Activated CD4-positive, alpha-beta T cell treated with anti-CD3 and anti-CD28 coated beads for 36 hours (primary cell): Measurements from ENCODE around the gene LUZP2. TPM values are rescaled to one million over a fixed set of nuclear protein-coding genes. Genes with fewer than 3 reads are reported as not detected.
"Not testable (repeated sequence)": the region's sequence is repeated elsewhere in the genome, so short reads cannot be mapped to it uniquely, and the experiment has no call there.

Experiments used
- ATAC-seq: fragments of 200-7000 bp; cut with Tn5 transposase; one replicate; pipeline ENCODE4 v1.10.0; 2021; ENCODE audit warnings: mild to moderate bottlenecking, moderate library complexity
- CTCF ChIA-PET: fragments of 350-600 bp; sonication (Branson Sonifier 250); formaldehyde crosslinking; loops from one replicate; lab custom pipeline; 2021; ENCODE audit warnings: antibody characterized with exemption; lab: Charles Lee
- POLR2A ChIA-PET: fragments of 350-600 bp; sonication (Branson Sonifier 250); formaldehyde crosslinking; loops from one replicate; lab custom pipeline; 2021; ENCODE audit warnings: antibody characterized with exemption, inconsistent platforms; lab: Charles Lee
- DNase-seq: peaks from one replicate; pipeline ENCODE4 v3.0.0-alpha.2; 2020
- H3K27ac Mint-ChIP-seq: one replicate; pipeline ENCODE4 v1.8.0; 2021; ENCODE audit warnings: mixed read lengths
- H3K27me3 Mint-ChIP-seq: one replicate; pipeline ENCODE4 v1.8.0; 2021; ENCODE audit warnings: mixed read lengths
- H3K36me3 Mint-ChIP-seq: one replicate; pipeline ENCODE4 v1.8.0; 2021; ENCODE audit warnings: low read depth, mixed read lengths
- H3K4me1 Mint-ChIP-seq: one replicate; pipeline ENCODE4 v1.8.0; 2021; ENCODE audit warnings: mixed read lengths
- H3K4me3 Mint-ChIP-seq: one replicate; pipeline ENCODE4 v1.8.0; 2021; ENCODE audit warnings: mild to moderate bottlenecking, moderate library complexity, mixed read lengths
- H3K9me3 Mint-ChIP-seq: one replicate; pipeline ENCODE4 v1.8.0; 2021; ENCODE audit warnings: low read depth, mixed read lengths
- intact Hi-C, 2 experiments: fragments of 100-400 bp; cut with DNase I in 1 of 2; cut with micrococcal nuclease in 1 of 2; formaldehyde crosslinking; loops; one replicate each; pipeline versions ENCODE4 v1.14.2 to v1.15.1; 2022 to 2024; cut with DNase I, micrococcal nuclease
- total RNA-seq, 2 experiments: library from RNA; stranded (reverse); gene quantifications; one replicate each; pipeline ENCODE4 v1.2.3, GENCODE V29; 2021

The LUZP2 gene
- total RNA-seq, 2 experiments from 2014 or later, result not detected

DNA sequence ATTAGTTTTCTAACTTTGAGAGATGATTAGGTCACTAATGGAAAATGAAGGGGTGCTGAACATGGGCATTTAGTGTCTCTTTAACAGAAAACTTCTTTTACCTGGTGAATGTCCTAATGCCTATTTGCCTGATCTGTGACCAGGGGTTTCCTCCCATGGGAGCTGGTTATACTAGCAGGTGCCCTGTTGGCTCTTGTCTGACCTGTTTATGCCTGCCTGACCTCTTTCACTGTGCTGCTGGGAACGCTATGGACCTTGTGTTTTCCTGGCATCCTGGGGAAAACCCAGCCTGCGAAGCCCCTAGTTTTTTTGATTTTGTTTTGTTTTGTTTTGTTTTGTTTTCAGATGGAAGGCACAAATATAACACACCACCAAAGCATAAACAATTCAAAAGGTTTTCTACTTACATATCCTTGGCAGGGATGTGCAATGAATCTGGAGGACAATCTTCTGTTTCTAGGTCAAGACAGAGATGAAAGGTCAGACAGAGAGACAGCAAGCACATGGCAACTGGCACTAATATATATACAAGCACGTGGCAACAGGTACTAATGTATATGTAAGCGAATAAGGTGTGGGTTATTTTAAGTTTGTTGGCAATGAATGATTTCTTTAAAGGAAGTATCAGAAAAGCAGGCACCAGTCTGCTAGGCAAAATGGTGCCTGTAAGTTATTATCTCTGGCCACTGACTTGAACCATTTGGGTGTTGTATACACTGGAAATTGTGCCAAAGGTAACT, 390.2 kb downstream of the LUZP2 start:
- no peaks in the 10 kb centered on the region for H3K36me3 Mint-ChIP-seq
- intact Hi-C loops, result no loop called here
- peaks cover 4% of the 10 kb centered on the region for H3K9me3 Mint-ChIP-seq
- no peak for DNase-seq
- ChIA-PET POLR2A (no interaction called here), CTCF (no interaction called here)
- no peak for ATAC-seq
- H3K4me3 Mint-ChIP-seq, result no peak overlapping the region
- H3K27ac Mint-ChIP-seq, result no peak overlapping the region
- no peaks in the 10 kb centered on the region for H3K27me3 Mint-ChIP-seq
- no peaks in the 10 kb centered on the region for H3K4me1 Mint-ChIP-seq

DNA sequence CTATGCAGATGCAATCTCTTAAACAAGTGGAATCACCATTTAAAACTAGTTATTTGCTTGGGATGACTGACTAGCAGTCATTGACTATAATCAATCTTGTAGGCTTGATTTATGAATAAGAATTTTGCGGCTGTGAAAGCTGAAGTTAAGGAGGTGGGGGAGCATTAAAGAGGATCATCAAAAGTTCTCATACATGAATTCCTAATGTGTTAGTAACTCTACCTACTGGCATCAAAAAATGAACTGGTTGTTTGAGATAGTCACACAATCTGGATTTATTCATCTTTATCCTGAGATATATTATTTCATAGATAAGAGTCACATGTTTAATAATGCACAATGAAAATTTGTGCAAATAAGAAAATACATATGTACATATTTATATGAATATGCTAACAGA, 393.6 kb downstream of the LUZP2 start:
- Mint-ChIP-seq H3K36me3 (no peaks in the 10 kb centered on the region), H3K9me3 (peaks cover 2% of the 10 kb centered on the region), H3K4me1 (no peaks in the 10 kb centered on the region), H3K4me3 (no peak overlapping the region), H3K27ac (no peak overlapping the region), H3K27me3 (no peaks in the 10 kb centered on the region)
- no peak for DNase-seq
- intact Hi-C loops, result no loop called here
- POLR2A ChIA-PET, result no interaction called here
- no peak for ATAC-seq
- CTCF ChIA-PET, result no interaction called here

DNA sequence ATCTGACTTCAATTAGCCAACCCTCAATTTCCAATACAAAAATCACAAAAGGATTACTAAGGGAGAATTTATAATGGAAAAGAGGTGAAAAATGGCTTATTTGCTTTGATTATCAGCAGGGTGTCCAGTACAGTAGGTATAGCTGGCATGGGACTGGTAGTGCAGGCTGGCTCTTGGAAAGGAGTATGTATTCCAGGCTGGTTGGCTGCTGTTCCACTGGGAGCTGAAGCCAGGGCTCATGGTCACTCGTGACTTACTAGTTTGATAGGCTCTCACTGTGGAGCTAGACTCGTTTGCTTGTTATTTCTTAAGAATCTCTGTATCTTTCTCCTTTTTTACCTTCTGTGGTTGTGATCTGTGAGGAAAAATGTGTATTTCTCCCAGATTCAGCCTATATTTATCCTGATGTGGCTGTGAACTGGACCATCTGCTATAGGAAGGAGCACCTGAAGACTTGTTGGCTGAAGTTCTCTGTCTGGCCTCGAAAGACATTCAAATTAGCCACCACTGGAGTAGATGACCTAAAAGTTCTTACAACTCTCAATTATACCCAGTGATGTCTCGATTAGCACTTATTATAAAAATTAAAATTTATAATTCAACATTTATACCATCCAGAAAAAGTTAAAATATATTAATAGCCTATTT, 395.1 kb downstream of the LUZP2 start:
- H3K4me1 Mint-ChIP-seq, intact Hi-C loops, H3K4me3 Mint-ChIP-seq, POLR2A ChIA-PET, CTCF ChIA-PET, DNase-seq, H3K27ac Mint-ChIP-seq, H3K27me3 Mint-ChIP-seq, H3K36me3 Mint-ChIP-seq, ATAC-seq, H3K9me3 Mint-ChIP-seq: not testable (repeated sequence)

DNA sequence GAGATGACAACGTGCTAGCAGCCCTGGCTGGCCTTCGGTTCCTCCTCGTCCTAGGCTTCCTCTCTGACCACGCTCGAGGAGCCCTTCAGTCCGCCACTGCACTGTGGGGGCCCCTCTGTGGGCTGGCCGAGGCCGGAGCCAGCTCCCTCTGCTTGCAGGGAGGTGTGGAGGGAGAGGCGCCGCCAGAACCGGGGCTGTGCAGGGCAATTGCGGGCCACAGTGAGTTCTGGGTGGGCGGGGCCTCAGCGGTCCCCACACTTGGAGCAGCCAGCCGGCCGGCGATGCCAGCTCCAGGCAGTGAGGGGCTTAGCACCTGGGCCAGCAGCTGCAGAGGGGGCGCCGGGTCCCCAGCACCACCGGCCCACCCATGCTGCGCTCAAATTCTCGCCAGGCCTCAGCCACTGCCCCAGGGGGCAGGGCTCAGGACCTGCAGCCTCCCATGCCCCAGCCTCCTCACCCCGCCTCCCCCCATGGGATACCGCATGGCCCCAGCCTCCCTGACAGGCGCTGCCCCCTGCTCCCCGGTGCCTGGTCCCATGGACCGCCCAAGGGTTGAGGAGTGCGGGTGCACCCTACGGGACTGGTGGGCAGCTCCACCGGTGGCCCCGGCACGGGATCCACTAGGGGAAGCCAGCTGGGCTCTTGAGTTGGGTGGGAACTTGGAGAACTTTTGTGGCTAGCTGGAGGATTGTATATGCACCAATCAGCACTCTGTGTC, 399.4 kb downstream of the LUZP2 start:
- Mint-ChIP-seq H3K4me1 (no peaks in the 10 kb centered on the region), H3K36me3 (no peaks in the 10 kb centered on the region), H3K9me3 (no peaks in the 10 kb centered on the region), H3K27me3 (no peaks in the 10 kb centered on the region), H3K27ac (no peak overlapping the region), H3K4me3 (no peak overlapping the region)
- intact Hi-C loops, result no loop called here
- ChIA-PET POLR2A (no interaction called here), CTCF (no interaction called here)
- DNase-seq, result no peak
- ATAC-seq, result no peak

DNA sequence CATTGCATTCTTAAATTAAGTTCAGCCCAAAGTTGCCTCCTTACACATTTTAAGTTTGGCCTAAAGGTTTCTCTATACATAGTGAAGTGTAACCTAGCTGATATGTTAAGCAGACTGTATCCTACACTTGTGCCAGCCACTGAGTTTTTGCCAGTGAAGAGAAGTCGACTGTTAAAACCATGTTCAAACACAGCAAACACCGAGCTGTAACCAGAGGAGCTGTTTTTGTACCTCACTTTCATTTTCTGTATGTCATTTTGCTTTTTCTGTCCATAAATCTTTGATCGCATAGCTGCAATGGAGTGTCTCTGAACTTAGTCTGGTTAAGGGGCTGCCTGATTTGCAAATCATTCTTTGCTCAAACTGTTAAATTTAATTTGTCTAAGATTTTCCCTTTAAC, 403.7 kb downstream of the LUZP2 start:
- Mint-ChIP-seq H3K27me3 (no peaks in the 10 kb centered on the region), H3K27ac (no peak overlapping the region), H3K4me3 (no peak overlapping the region), H3K9me3 (no peaks in the 10 kb centered on the region), H3K4me1 (no peaks in the 10 kb centered on the region), H3K36me3 (no peaks in the 10 kb centered on the region)
- ChIA-PET CTCF (no interaction called here), POLR2A (no interaction called here)
- intact Hi-C loops, result no loop called here
- ATAC-seq, result no peak
- no peak for DNase-seq

DNA sequence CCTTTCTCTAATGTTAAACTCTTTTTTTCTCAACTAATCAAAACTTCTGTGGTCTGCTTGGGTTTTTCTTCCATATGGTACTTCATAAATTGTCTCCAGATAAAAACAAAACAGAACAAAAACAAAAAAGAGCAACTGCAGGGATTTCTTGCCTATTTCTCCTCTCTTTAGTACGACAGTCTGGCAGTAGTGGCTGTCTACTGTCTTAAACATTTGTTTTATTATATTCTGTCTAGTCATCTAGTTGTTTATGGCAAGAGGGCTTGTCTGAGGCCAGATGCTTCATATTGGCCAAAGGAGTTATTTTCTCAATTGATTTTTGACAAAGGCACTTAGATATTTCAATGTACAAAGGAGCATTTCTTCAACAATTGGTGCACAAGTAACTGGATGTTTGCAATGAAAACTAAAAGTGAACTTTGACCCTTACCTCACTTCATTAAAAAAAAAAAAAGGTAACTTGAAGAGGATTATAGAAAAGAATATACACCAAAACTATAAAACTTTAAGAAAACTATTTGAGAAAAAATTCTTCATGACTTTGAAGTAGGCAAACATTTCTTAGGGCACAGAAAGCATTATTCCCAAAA, 404.2 kb downstream of the LUZP2 start:
- intact Hi-C loops, result no loop called here
- no peaks in the 10 kb centered on the region for H3K36me3 Mint-ChIP-seq
- H3K27me3 Mint-ChIP-seq, result no peaks in the 10 kb centered on the region
- ATAC-seq (no peak), DNase-seq (no peak)
- POLR2A ChIA-PET, result no interaction called here
- CTCF ChIA-PET, result no interaction called here
- no peak overlapping the region for H3K4me3 Mint-ChIP-seq
- H3K4me1 Mint-ChIP-seq, result no peaks in the 10 kb centered on the region
- no peaks in the 10 kb centered on the region for H3K9me3 Mint-ChIP-seq
- H3K27ac Mint-ChIP-seq, result no peak overlapping the region

DNA sequence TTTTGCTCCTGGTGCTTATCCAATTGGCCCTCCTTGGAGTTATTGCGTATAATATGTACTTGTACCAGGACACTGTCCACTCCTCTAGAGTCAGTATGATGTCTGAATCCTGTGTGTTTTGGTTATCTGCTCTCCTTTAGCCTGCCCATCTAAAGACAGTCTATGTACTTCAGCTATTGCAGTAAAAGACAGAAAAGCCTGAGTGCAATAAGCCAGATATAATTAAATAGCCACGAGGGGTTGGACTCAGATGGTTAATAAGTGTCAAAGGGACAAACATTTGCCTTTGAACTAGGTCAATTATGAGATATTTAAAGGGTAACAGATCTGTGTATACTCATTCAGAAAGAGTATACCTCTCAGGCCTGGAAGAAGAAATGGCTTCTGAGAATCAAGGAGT, 406.7 kb downstream of the LUZP2 start:
- CTCF ChIA-PET, result no interaction called here
- POLR2A ChIA-PET, result no interaction called here
- DNase-seq (no peak), ATAC-seq (no peak)
- Mint-ChIP-seq H3K9me3 (peaks cover 4% of the 10 kb centered on the region), H3K27me3 (no peaks in the 10 kb centered on the region), H3K36me3 (no peaks in the 10 kb centered on the region), H3K27ac (no peak overlapping the region), H3K4me3 (no peak overlapping the region), H3K4me1 (no peaks in the 10 kb centered on the region)
- intact Hi-C loops, result no loop called here

DNA sequence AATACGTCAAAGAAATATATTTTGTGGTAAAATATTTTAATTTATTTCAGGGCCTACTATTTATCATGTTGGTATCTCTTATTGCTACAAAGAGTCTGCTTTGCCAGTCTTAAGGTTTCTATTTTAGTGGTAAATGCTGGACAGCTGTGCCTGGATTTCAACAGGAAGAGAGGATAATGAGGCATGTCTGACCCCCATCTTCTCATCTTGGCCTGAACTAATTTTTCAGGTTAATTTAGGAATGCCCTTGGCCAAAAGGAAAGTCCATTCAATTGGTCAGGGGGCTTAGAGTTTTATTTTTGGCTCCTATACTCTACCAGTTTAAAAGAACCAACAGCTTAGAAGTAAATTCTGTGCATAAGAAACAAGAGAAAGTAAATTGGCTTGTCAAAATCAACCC, 428.2 kb downstream of the LUZP2 start:
- no peaks in the 10 kb centered on the region for H3K4me1 Mint-ChIP-seq
- POLR2A ChIA-PET, result no interaction called here
- H3K4me3 Mint-ChIP-seq, result no peak overlapping the region
- H3K9me3 Mint-ChIP-seq, result peaks cover 11% of the 10 kb centered on the region
- DNase-seq (no peak), ATAC-seq (no peak)
- CTCF ChIA-PET, result no interaction called here
- no peak overlapping the region for H3K27ac Mint-ChIP-seq
- intact Hi-C loops, result no loop called here
- H3K36me3 Mint-ChIP-seq, result no peaks in the 10 kb centered on the region
- H3K27me3 Mint-ChIP-seq, result no peaks in the 10 kb centered on the region

DNA sequence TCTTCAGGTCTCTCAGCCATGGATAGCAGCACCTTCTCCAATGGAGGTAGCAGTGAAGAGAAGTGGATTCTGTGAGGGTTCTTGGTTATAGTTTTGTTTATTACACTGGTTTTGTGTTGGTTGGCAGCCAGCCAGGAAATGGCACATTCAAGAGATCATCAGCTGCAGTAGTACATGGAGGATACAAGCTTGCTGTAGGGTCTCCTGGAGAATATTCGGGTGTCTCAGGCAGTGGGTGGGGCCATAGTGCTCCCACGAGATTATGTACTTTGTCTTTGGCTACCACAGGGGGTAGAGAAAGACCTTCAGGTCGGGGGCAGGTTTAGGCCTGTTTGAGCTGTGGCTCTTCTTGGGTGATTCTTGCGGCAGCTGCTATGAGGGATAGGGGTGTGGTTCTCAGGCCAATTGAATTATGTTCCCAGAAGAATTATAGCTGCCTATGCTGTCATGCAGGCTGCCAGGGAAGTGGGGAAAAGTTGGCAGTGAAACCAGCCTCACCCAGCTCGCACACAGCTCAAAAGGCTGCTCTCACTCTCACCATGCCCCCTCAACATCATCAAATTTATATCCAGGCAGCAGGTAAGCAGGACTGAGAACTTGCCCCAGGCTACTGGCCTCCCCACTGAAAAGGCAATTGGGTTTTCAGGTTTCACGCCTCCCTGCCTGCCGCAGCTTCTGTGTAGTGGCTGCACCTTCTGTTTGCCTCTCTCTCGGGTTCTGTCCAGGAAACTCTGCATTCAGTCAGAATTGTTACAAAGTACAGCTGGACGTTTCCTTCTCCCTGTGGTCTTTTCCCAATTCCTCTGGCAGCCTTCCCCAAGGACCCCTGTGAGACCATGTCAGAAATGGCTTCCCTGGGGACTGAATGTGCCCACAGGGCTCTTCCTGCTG, 435.5 kb downstream of the LUZP2 start:
- peaks cover 18% of the 10 kb centered on the region for H3K9me3 Mint-ChIP-seq
- no peaks in the 10 kb centered on the region for H3K4me1 Mint-ChIP-seq
- intact Hi-C loops, result no loop called here
- no peak overlapping the region for H3K27ac Mint-ChIP-seq
- H3K36me3 Mint-ChIP-seq, result no peaks in the 10 kb centered on the region
- no peaks in the 10 kb centered on the region for H3K27me3 Mint-ChIP-seq
- H3K4me3 Mint-ChIP-seq, result no peak overlapping the region
- CTCF ChIA-PET, result no interaction called here
- DNase-seq (no peak), ATAC-seq (no peak)
- POLR2A ChIA-PET, result no interaction called here

DNA sequence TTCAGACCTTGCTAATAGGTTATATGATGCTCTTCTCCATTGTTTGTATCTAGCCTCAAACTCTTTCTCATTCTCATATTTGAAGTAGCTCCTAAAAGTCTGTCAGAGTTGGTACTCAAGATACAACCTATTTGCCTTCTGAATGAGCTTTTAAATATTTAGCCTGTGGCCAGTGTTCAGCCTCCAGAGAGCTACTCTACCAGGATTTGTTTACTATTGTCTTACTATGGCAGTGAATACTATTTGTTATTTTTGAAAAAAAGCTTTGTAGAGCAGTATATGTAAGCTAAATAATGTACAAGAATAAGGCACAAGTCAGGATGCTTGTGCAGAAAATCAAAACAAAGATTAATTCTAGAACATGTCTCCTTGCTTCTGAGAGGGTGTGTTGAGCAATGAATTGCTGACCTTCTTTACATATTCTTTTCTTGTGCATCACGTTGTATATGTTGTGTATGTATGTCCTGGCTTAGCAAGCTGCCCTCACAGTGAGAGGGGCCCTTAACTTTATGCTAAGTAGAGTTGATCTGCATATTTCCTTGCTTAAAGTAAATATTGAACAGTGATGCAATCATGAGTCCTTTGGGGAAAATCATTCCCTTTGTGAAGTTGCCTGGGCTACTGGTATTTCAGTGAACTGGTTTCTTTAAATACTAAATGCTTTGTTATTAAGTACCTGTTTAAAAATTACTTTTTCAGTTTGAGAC, 438.0 kb downstream of the LUZP2 start:
- Mint-ChIP-seq H3K9me3 (peaks cover 17% of the 10 kb centered on the region), H3K27me3 (no peaks in the 10 kb centered on the region), H3K4me1 (no peaks in the 10 kb centered on the region), H3K27ac (no peak overlapping the region), H3K36me3 (no peaks in the 10 kb centered on the region), H3K4me3 (no peak overlapping the region)
- ChIA-PET CTCF (no interaction called here), POLR2A (no interaction called here)
- ATAC-seq, result no peak
- DNase-seq, result no peak
- intact Hi-C loops, result no loop called here

DNA sequence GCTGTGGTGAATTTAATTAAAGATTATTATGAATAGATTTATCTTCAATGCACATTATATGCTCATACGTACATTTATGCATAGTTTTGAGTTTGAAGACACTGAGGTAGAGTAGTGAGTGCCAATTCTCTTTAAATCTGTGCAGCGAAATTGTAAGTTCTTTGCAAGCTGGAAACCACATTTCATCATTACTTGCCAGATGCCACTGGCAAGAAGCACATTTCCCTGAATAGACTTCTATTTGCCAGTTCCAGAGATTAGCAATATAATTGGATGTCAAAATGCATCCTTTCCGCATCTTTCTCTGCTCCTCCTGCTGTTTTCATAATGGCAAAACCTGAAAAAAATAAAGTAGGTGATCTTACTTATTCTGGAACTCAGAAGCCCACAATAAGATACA, 448.0 kb downstream of the LUZP2 start:
- DNase-seq (no peak), ATAC-seq (no peak)
- no peak overlapping the region for H3K27ac Mint-ChIP-seq
- H3K9me3 Mint-ChIP-seq, result peaks cover 6% of the 10 kb centered on the region
- ChIA-PET CTCF (no interaction called here), POLR2A (no interaction called here)
- no peaks in the 10 kb centered on the region for H3K36me3 Mint-ChIP-seq
- intact Hi-C loops, result no loop called here
- H3K4me3 Mint-ChIP-seq, result no peak overlapping the region
- no peaks in the 10 kb centered on the region for H3K27me3 Mint-ChIP-seq
- no peaks in the 10 kb centered on the region for H3K4me1 Mint-ChIP-seq
